H1 (cell line): ENCODE results near the gene ZCCHC3. TPM values are rescaled to one million over a fixed set of nuclear protein-coding genes. Genes with fewer than 3 reads are reported as not detected.

ENCODE experiments used
- CTCF ChIA-PET: fragments of 300-600 bp; sonication (Branson Sonifier 250); formaldehyde crosslinking; loops from one replicate; lab custom pipeline; 2021; ENCODE audit not compliant: partially characterized antibody; lab: Charles Lee
- POLR2A ChIA-PET: fragments of 300-600 bp; sonication (Branson Sonifier 250); formaldehyde crosslinking; loops from one replicate; lab custom pipeline; 2021; ENCODE audit warnings: inconsistent platforms; ENCODE audit not compliant: partially characterized antibody; lab: Charles Lee
- DNase-seq, 2 experiments: peaks; one replicate each; pipeline versions ENCODE4 v3.0.0 to v3.0.0-alpha.2; 2010 to 2022; ENCODE audit warnings: low spot score in 2 of 2, low read depth in 1 of 2, mixed read lengths in 1 of 2
- FAIRE-seq: peaks from 2 replicates; lab custom pipeline; 2011; peaks lifted over from hg19 to GRCh38; lab: Jason Lieb, UNC
- H2AFZ ChIP-seq: 2 replicates; pipeline ENCODE4 v1.8.1; 2012; ENCODE audit warnings: low read length, inconsistent platforms
- H2AK5ac ChIP-seq: 2 replicates; pipeline ENCODE4 v1.6.1; 2013; ENCODE audit warnings: low read depth, low read length
- H2BK120ac ChIP-seq: replicated peaks from 2 replicates; pipeline ENCODE3; 2013; ENCODE audit warnings: low read depth, low read length, inconsistent platforms
- H2BK12ac ChIP-seq: 2 replicates; pipeline ENCODE4 v1.6.1; 2013; ENCODE audit warnings: low read depth, low read length
- H2BK15ac ChIP-seq: 2 replicates; pipeline ENCODE4 v1.6.1; 2013; ENCODE audit warnings: low read length
- H2BK20ac ChIP-seq: 2 replicates; pipeline ENCODE4 v1.6.1; 2013; ENCODE audit warnings: low read length
- H2BK5ac ChIP-seq: 2 replicates; pipeline ENCODE4 v1.6.1; 2013; ENCODE audit warnings: low read depth, low read length
- H3K14ac ChIP-seq: 2 replicates; pipeline ENCODE4 v1.6.1; 2013; ENCODE audit warnings: inconsistent platforms; ENCODE audit not compliant: insufficient read length
- H3K18ac ChIP-seq: 2 replicates; pipeline ENCODE4 v1.6.1; 2013; ENCODE audit warnings: low read length; ENCODE audit errors: extremely low read depth
- H3K23ac ChIP-seq: 2 replicates; pipeline ENCODE4 v1.6.1; 2013; ENCODE audit warnings: inconsistent platforms; ENCODE audit not compliant: insufficient read length
- H3K23me2 ChIP-seq: 2 replicates; pipeline ENCODE4 v1.6.1; 2013; ENCODE audit warnings: low read depth, low read length
- H3K27ac ChIP-seq: 2 replicates; pipeline ENCODE4 v1.6.1; 2011; ENCODE audit warnings: low read depth, low read length, inconsistent platforms
- H3K27me3 ChIP-seq, 4 experiments: replicated peaks in 1 of 4; 1 replicate in 1 of 4; 2 replicates in 3 of 4; pipeline versions ENCODE4 v1.6.1 to v1.8.1; 2011 to 2013; ENCODE audit warnings: low read length in 3 of 4, mild to moderate bottlenecking in 3 of 4, inconsistent platforms in 2 of 4, mixed read lengths in 2 of 4, moderate library complexity in 1 of 4; ENCODE audit not compliant: control insufficient read depth in 3 of 4, insufficient read depth in 3 of 4; ENCODE audit errors: extremely low read depth in 1 of 4
- H3K36me3 ChIP-seq, 4 experiments: 2 replicates each; pipeline versions ENCODE4 v1.6.1 to v1.8.1; 2011 to 2013; ENCODE audit warnings: mild to moderate bottlenecking in 4 of 4, low read length in 3 of 4, moderate library complexity in 2 of 4, control low read depth in 1 of 4, inconsistent platforms in 1 of 4; ENCODE audit not compliant: insufficient read depth in 4 of 4, control insufficient read depth in 2 of 4
- H3K4ac ChIP-seq: replicated peaks from 2 replicates; pipeline ENCODE3; 2013; ENCODE audit warnings: low read length, low read depth, mixed read lengths, inconsistent platforms; ENCODE audit not compliant: insufficient read length
- H3K4me1 ChIP-seq, 4 experiments: replicated peaks in 1 of 4; 1 replicate in 1 of 4; 2 replicates in 3 of 4; pipeline versions ENCODE4 v1.6.1 to v1.8.1; 2011 to 2013; ENCODE audit warnings: low read length in 3 of 4, inconsistent platforms in 2 of 4, mixed read lengths in 1 of 4; ENCODE audit not compliant: insufficient read depth in 4 of 4, control insufficient read depth in 3 of 4
- H3K4me2 ChIP-seq, 2 experiments: 2 replicates each; pipeline versions ENCODE4 v1.6.1 to v1.8.1; 2011 to 2013; ENCODE audit warnings: low read depth in 2 of 2, low read length in 2 of 2, control low read depth in 1 of 2, inconsistent platforms in 1 of 2, mild to moderate bottlenecking in 1 of 2; ENCODE audit not compliant: insufficient read depth in 1 of 2
- H3K4me3 ChIP-seq, 4 experiments: fragments of 200-600, 300-600 bp in 1 of 4; sonication (generic), shearing (Covaris generic), sonication (Bioruptor Twin) in 1 of 4; 2 replicates each; pipeline versions ENCODE4 v1.5.1 to v1.8.1; 2011 to 2016; ENCODE audit warnings: low read length in 4 of 4, low read depth in 3 of 4, control low read depth in 2 of 4, inconsistent platforms in 2 of 4, mild to moderate bottlenecking in 2 of 4, mixed read lengths in 1 of 4, moderate library complexity in 1 of 4; ENCODE audit not compliant: insufficient read depth in 2 of 4; ENCODE audit errors: extremely low read depth in 1 of 4
- H3K56ac ChIP-seq: replicated peaks from 2 replicates; pipeline ENCODE3; 2013; ENCODE audit warnings: low read depth, mild to moderate bottlenecking, mixed read lengths, low read length, inconsistent platforms; ENCODE audit not compliant: insufficient read length
- H3K79me1 ChIP-seq: 2 replicates; pipeline ENCODE4 v1.6.1; 2013; ENCODE audit warnings: low read depth, low read length, control low read depth
- H3K79me2 ChIP-seq, 2 experiments: 2 replicates each; pipeline versions ENCODE4 v1.6.1 to v1.8.1; 2012 to 2013; ENCODE audit warnings: low read length in 2 of 2, mild to moderate bottlenecking in 2 of 2, inconsistent platforms in 1 of 2; ENCODE audit not compliant: insufficient read depth in 2 of 2, control insufficient read depth in 1 of 2
- H3K9ac ChIP-seq, 4 experiments: replicated peaks in 1 of 4; 1 replicate in 1 of 4; 2 replicates in 3 of 4; pipeline versions ENCODE4 v1.6.1 to v1.8.1; 2011 to 2013; ENCODE audit warnings: low read depth in 3 of 4, low read length in 3 of 4, control low read depth in 2 of 4, mild to moderate bottlenecking in 2 of 4, moderate library complexity in 2 of 4, inconsistent platforms in 1 of 4; ENCODE audit errors: extremely low read depth in 1 of 4
- H3K9me3 ChIP-seq, 2 experiments: 2 replicates each; pipeline versions ENCODE4 v1.6.1 to v1.8.1; 2012 to 2013; ENCODE audit warnings: mild to moderate bottlenecking in 2 of 2, moderate library complexity in 2 of 2, control low read depth in 1 of 2, inconsistent platforms in 1 of 2, low read depth in 1 of 2, low read length in 1 of 2, mixed read lengths in 1 of 2; ENCODE audit not compliant: insufficient read depth in 2 of 2
- H4K20me1 ChIP-seq, 2 experiments: replicated peaks in 1 of 2; 2 replicates each; pipeline versions ENCODE3 to v1.8.1; 2011 to 2013; ENCODE audit warnings: inconsistent platforms in 2 of 2, low read length in 2 of 2, mild to moderate bottlenecking in 1 of 2; ENCODE audit not compliant: insufficient read depth in 2 of 2, control insufficient read depth in 1 of 2
- H4K5ac ChIP-seq: 2 replicates; pipeline ENCODE4 v1.6.1; 2013; ENCODE audit warnings: low read length, low read depth, mixed read lengths, inconsistent platforms; ENCODE audit not compliant: insufficient read length
- H4K8ac ChIP-seq: 2 replicates; pipeline ENCODE4 v1.8.0; 2013; ENCODE audit warnings: mild to moderate bottlenecking, moderate library complexity, low read length, inconsistent platforms; ENCODE audit not compliant: insufficient read depth; ENCODE audit errors: extremely low read depth
- H4K91ac ChIP-seq: replicated peaks from 2 replicates; pipeline ENCODE3; 2013; ENCODE audit warnings: low read length, mixed read lengths, inconsistent platforms; ENCODE audit not compliant: insufficient read length
- CBX5 ChIP-seq: fragments of 300-800, 300-1000 bp; sonication (generic); IDR thresholded peaks from 2 replicates; pipeline ENCODE4 v1.7.1; 2016; ENCODE audit warnings: antibody characterized with exemption, low read length, low read depth
- CEBPB ChIP-seq: IDR thresholded peaks from 2 replicates; pipeline ENCODE4 v1.6.1; 2012; ENCODE audit warnings: low read depth, low read length
- CTBP2 ChIP-seq: IDR thresholded peaks from 2 replicates; pipeline ENCODE4 v1.7.0; 2011; ENCODE audit warnings: borderline replicate concordance, mild to moderate bottlenecking, moderate library complexity, mixed read lengths, low read length; ENCODE audit not compliant: insufficient read depth, insufficient read length
- SAP30 ChIP-seq: fragments of 300-600 bp; sonication (generic); IDR thresholded peaks from 2 replicates; pipeline ENCODE4 v1.7.1; 2012; ENCODE audit warnings: low read length, moderate library complexity, mild to moderate bottlenecking, inconsistent platforms; ENCODE audit not compliant: insufficient read depth, insufficient replicate concordance
- WGBS, 2 experiments: shearing (Covaris generic) in 1 of 2; methylation state at CpG; one replicate each; pipeline versions ENCODE4 v1.1.6 to v1.1.7; 2013 to 2015; ENCODE audit warnings: low lambda C conversion rate in 2 of 2, mixed read lengths in 2 of 2, inconsistent platforms in 1 of 2, low coverage in 1 of 2, missing lambda C conversion rate in 1 of 2; ENCODE audit not compliant: insufficient replicate concordance in 2 of 2, insufficient coverage in 1 of 2, insufficient read length in 1 of 2; ENCODE audit errors: extremely low coverage in 1 of 2, missing lambda C conversion rate in 1 of 2; 5-methylcytosine and 5-hydroxymethylcytosine counted together
- polyA plus RNA-seq, 7 experiments: library from polyadenylated mRNA; depleted of rRNA in 3 of 7; stranded (reverse) in 5 of 7; unstranded in 2 of 7; fragments of >200 nt in 5 of 7; fragments of 200-250 nt in 2 of 7; gene quantifications; 1 replicate in 5 of 7; 2 replicates in 1 of 7; 4 replicates in 1 of 7; pipeline versions ENCODE4 v1.2.1 to v1.2.3, GENCODE V29; 2011 to 2013; ENCODE audit warnings: missing spikeins in 2 of 7, mixed read lengths in 2 of 7
- total RNA-seq: library from RNA; stranded (reverse); fragmentation: NEBNext Ultra II Directional; extraction: Animal tissue kit (Norgen Biotek cat#: 25700); gene quantifications from 2 replicates; pipeline ENCODE4 v1.2.1, GENCODE V29; 2021

Gene ZCCHC3
- total and polyA plus RNA-seq, 2 of the 8 experiments (the other 6 are each of a cell fraction or from before 2014, with no cell fraction given), result 33.7 to 52.4 TPM

DNA sequence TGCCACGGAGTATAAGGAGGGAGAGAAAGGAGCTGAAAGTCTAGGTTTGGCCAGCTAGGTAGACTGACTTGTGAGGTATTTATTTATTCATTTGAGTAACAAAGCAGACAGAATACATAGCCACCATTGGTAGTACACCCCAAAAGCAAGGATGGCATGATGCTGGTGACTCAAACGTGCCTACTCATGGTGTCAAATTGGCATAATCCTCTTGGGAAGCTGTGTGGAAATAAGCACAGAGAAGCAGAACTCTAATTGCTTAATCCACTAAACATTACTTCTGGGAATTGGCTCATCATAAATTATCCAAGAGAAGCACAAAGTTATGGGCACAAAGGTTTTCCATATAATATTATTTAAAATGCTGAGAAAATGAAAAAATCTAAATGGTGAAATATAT, 37.4 kb upstream of the ZCCHC3 start:
- H3K23me2 ChIP-seq, result no peaks in the 10 kb centered on the region
- no peak for FAIRE-seq
- no peak overlapping the region for H3K4me3 ChIP-seq
- no peaks in the 10 kb centered on the region for H3K79me2 ChIP-seq
- H3K79me1 ChIP-seq, result no peaks in the 10 kb centered on the region
- H3K4ac ChIP-seq, result no peak overlapping the region
- H2BK5ac ChIP-seq, result no peak overlapping the region
- no peaks in the 10 kb centered on the region for H3K36me3 ChIP-seq
- H2AFZ ChIP-seq, result no peak overlapping the region
- 57% methylated on average over 2 of the region's 2 CpGs; no CpG with 5 or more reads in 1 of the 2 experiments for WGBS, 2 experiments
- H3K27ac ChIP-seq, result no peak overlapping the region
- no peak for DNase-seq
- no peak overlapping the region for H3K9ac ChIP-seq
- H4K20me1 ChIP-seq, result no peaks in the 10 kb centered on the region
- no peak overlapping the region for H4K8ac ChIP-seq
- no peak overlapping the region for H4K91ac ChIP-seq
- no peak overlapping the region for H3K23ac ChIP-seq
- H2BK12ac ChIP-seq, result no peak overlapping the region
- H2AK5ac ChIP-seq, result no peak overlapping the region
- H3K56ac ChIP-seq, result no peak overlapping the region
- no peak overlapping the region for H2BK15ac ChIP-seq
- H2BK20ac ChIP-seq, result no peak overlapping the region
- H3K9me3 ChIP-seq, result no peaks in the 10 kb centered on the region
- H3K14ac ChIP-seq, result no peak overlapping the region
- ChIA-PET CTCF (interaction anchor here (1.7 kb wide), 1 partner anchor 10 kb away, joined by 7 read pairs; no protein-coding TSS in a partner anchor), POLR2A (no interaction called here)
- no peak overlapping the region for H3K18ac ChIP-seq
- H3K27me3 ChIP-seq, result peaks cover 11 to 38% (median 25%) of the 10 kb centered on the region in 4 experiments
- no peak overlapping the region for H3K4me2 ChIP-seq
- no peaks in the 10 kb centered on the region for H3K4me1 ChIP-seq
- H2BK120ac ChIP-seq, result no peak overlapping the region
- no peak overlapping the region for H4K5ac ChIP-seq
- TF ChIP-seq CTBP2, result no peak
- no peak for TF ChIP-seq SAP30
- no peak for TF ChIP-seq CBX5
- TF ChIP-seq CEBPB, result no peak
